Gastroesophageal sphincter (tissue), 3 donors: ENCODE results near the gene EXOSC9.

Experiments
- CTCF ChIP-seq, 4 experiments: fragments of 200-600 bp in 2 of 4; fragments of 450-650 bp in 2 of 4; sonication (generic) in 1 of 4; IDR thresholded peaks; one replicate each; pipeline ENCODE4 v1.5.1; 2017 to 2019; ENCODE audit warnings: antibody characterized with exemption in 4 of 4, mild to moderate bottlenecking in 2 of 4, moderate library complexity in 2 of 4
- EP300 ChIP-seq: sonication (generic); formaldehyde crosslinking; IDR thresholded peaks from one replicate; pipeline ENCODE4 v1.6.1; 2017; ENCODE audit warnings: antibody characterized with exemption, mild to moderate bottlenecking
- POLR2A ChIP-seq, 2 donors: fragments of 450-650 bp; IDR thresholded peaks; one replicate each; pipeline ENCODE4 v1.6.1; 2017; ENCODE audit warnings: antibody characterized with exemption in 2 of 2, mild to moderate bottlenecking in 2 of 2, moderate library complexity in 1 of 2
- POLR2AphosphoS5 ChIP-seq: sonication (generic); formaldehyde crosslinking; IDR thresholded peaks from one replicate; pipeline ENCODE4 v1.6.1; 2017; ENCODE audit warnings: antibody characterized with exemption

GRCh38 chr4:121789960-121790829, 10.9 kb upstream of the EXOSC9 start:
- no peak for TF ChIP-seq CTCF (IDR thresholded peaks at IDR 0.05)
- TF ChIP-seq POLR2A (IDR thresholded peaks at IDR 0.05) = no peak
- TF ChIP-seq POLR2AphosphoS5 = no peak
- no peak for TF ChIP-seq EP300
